Calu3 (cell line): ENCODE measurements around the gene CFAP43. TPM values are rescaled to one million over a fixed set of nuclear protein-coding genes. Genes with fewer than 3 reads are reported as not detected.

Source experiments
- BruUV-seq: library from RNA; stranded (reverse); fragments of 400-500 nt; replicated peaks from 2 replicates; lab custom pipeline; 2021; lab: Mats Ljungman, UMichigan
- CTCF ChIA-PET: fragments of 300-600 bp; sonication (Branson Sonifier 250); formaldehyde crosslinking; loops from one replicate; lab custom pipeline; 2022; ENCODE audit warnings: antibody characterized with exemption; lab: Charles Lee
- DNase-seq: peaks from one replicate; pipeline ENCODE4 v3.0.0; 2022
- H3K27ac Mint-ChIP-seq: one replicate; pipeline ENCODE4 v1.8.0; 2022; ENCODE audit warnings: mixed read lengths; ENCODE audit not compliant: unreplicated experiment
- H3K27me3 Mint-ChIP-seq: one replicate; pipeline ENCODE4 v1.8.0; 2022; ENCODE audit warnings: mixed read lengths; ENCODE audit not compliant: unreplicated experiment
- H3K36me3 Mint-ChIP-seq: one replicate; pipeline ENCODE4 v1.8.0; 2022; ENCODE audit warnings: mild to moderate bottlenecking, moderate library complexity, mixed read lengths; ENCODE audit not compliant: insufficient read depth, unreplicated experiment
- H3K4me1 Mint-ChIP-seq: one replicate; pipeline ENCODE4 v1.8.0; 2022; ENCODE audit warnings: mild to moderate bottlenecking, low read depth, mixed read lengths; ENCODE audit not compliant: unreplicated experiment
- H3K4me3 Mint-ChIP-seq: one replicate; pipeline ENCODE4 v1.8.0; 2022; ENCODE audit warnings: mild to moderate bottlenecking, low read depth, moderate library complexity, mixed read lengths; ENCODE audit not compliant: unreplicated experiment
- H3K9me3 Mint-ChIP-seq: one replicate; pipeline ENCODE4 v1.8.0; 2022; ENCODE audit warnings: low read depth, mixed read lengths; ENCODE audit not compliant: unreplicated experiment
- intact Hi-C: fragments of 100-400 bp; cut with micrococcal nuclease; formaldehyde crosslinking; loops from one replicate; pipeline ENCODE4 v1.10.0; 2022; ENCODE audit not compliant: unreplicated experiment
- total RNA-seq: library from RNA; stranded (reverse); gene quantifications from 2 replicates; pipeline ENCODE4 v1.2.3, GENCODE V29; 2022
- TF ChIP-seq, protein P1 (sequence below): fragments of 200-600 bp; IDR thresholded peaks from one replicate; pipeline ENCODE4 v1.8.0; 2022; ENCODE audit warnings: antibody characterized with exemption; ENCODE audit not compliant: unreplicated experiment

The CFAP43 gene
- total RNA-seq, 1 experiment from 2014 or later: 0.94 TPM

DNA sequence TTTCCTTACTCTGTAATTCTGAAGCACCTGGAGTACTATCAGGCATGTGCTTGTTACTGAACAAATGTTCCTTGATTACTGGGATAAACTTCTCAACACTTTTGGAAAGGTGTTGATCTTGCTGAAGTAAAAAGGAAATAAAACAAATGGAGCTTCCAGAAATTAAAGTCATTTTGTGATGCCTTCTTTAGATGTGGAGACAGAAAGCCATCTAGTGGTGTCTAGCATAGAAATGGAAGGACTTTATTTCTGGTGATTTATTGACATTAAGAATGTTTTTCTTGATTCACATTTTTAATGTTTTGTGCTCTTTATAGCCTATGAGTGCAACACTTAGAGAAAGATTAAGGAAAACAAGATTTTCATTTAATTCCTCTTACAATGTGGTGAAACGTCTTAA is 108.8 kb downstream of the CFAP43 start:
- CTCF ChIA-PET: interaction anchor here (0.6 to 1.1 kb wide), 4 partner anchors 74 to 502 kb away, joined by 3 read pairs; no protein-coding TSS in a partner anchor
- Mint-ChIP-seq H3K36me3 (peaks cover 28% of the 10 kb centered on the region), H3K4me1 (peaks cover 23% of the 10 kb centered on the region), H3K27me3 (no peaks in the 10 kb centered on the region), H3K27ac (no peak overlapping the region), H3K4me3 (peak overlapping the region; percentile 70), H3K9me3 (no peaks in the 10 kb centered on the region)
- TF ChIP-seq, protein P1, sequence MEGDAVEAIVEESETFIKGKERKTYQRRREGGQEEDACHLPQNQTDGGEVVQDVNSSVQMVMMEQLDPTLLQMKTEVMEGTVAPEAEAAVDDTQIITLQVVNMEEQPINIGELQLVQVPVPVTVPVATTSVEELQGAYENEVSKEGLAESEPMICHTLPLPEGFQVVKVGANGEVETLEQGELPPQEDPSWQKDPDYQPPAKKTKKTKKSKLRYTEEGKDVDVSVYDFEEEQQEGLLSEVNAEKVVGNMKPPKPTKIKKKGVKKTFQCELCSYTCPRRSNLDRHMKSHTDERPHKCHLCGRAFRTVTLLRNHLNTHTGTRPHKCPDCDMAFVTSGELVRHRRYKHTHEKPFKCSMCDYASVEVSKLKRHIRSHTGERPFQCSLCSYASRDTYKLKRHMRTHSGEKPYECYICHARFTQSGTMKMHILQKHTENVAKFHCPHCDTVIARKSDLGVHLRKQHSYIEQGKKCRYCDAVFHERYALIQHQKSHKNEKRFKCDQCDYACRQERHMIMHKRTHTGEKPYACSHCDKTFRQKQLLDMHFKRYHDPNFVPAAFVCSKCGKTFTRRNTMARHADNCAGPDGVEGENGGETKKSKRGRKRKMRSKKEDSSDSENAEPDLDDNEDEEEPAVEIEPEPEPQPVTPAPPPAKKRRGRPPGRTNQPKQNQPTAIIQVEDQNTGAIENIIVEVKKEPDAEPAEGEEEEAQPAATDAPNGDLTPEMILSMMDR: no peak
- DNase-seq: no peak
- intact Hi-C loops: loop anchor here (1.0 to 5.0 kb wide), 5 partner anchors 41 to 235 kb away; no protein-coding TSS in a partner anchor
- no TSS peak for BruUV-seq

DNA sequence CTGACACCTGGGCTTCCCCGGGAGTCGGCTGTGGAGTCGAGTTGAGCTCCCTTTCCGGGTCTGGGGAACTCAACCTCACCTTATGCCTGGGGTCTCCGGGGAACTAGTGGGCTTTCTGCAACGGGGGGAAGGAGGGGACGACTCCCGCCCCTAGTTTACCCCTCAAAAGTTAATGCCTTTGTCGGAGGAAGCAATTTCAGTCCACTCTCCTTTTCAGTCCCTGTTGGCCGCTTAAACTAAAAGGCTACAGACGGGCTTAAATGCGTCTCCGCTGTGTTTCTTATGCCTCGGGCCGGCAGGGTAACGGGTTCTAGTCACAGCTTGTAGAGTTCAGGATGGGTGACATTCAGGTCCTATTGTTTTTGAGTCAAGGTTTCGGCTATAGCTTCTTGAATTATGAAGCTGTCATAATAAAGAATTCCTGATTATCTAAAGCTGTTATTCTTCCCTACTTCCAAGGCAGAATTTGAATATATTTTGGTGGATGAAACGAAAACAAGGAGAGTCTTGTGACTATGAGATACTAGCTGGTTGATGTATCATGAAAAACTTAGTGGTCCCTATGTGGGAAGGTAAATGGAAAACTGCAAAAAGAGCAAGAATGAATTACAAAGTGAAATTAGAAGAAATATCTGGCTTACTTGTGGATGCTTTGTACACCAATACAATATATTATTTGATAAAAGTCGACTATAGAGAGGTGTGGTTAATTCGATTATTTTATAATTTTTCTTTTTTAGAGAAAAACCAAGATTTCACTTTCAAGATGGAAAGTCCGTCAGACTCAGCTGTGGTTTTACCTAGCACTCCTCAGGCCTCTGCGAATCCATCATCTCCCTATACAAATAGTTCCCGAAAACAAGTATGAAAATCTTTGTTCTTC is 109.7 kb downstream of the CFAP43 start:
- intact Hi-C loops: loop anchor here (1.0 to 5.0 kb wide), 5 partner anchors 40 to 234 kb away; no protein-coding TSS in a partner anchor
- no peaks in the 10 kb centered on the region for H3K9me3 Mint-ChIP-seq
- DNase-seq: no peak
- TF ChIP-seq, protein P1: no peak
- H3K4me3 Mint-ChIP-seq: peak overlapping the region; percentile 70
- H3K4me1 Mint-ChIP-seq: peaks cover 23% of the 10 kb centered on the region
- H3K27me3 Mint-ChIP-seq: no peaks in the 10 kb centered on the region
- CTCF ChIA-PET: interaction anchor here (0.6 to 1.6 kb wide), 7 partner anchors 13 to 234 kb away, joined by 3 to 6 read pairs (median 3); no protein-coding TSS in a partner anchor
- peaks cover 28% of the 10 kb centered on the region for H3K36me3 Mint-ChIP-seq
- H3K27ac Mint-ChIP-seq: peak overlapping the region; percentile 94
- BruUV-seq: TSS peak; percentile 62

DNA sequence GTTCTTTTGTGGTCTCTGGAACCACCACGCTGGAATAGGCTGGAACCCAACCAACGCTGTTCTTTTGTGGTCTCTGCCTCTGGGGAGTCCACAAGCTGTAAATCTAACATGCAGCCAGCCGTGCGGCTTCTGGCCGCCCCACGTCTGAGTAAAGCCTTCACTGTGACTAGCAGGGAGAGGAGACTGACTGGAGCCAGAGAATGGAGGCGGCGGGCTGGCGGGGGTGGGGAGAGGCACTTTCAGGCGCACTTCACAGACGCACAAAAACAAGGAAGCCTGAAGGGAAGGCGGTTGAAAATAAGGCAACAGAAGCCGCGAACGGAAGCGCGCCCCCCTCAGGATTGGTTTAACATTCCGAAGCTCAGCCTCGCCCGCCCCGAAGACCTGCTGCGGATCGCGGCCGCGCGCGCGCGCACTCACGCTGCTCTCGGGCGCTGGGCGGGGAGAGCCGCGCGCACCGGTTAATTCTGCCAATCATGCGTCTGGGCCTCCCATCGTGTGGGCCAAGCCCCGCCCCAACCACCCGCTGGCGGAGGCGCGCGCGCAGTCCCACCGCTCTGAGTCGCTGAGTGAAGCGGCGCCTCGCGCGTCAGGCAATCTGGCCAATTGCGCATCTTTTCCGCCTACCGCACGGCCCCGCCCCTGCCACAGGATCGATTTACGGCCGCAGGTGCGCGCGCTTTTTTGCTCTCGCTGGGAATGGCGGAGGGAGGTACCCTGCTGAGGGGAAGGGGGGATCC is 110.5 kb downstream of the CFAP43 start, which contains the start of gene SFR1:
SFR1 (plus strand) TSS at position 687 of the 740 bp plus-strand sequence; CDS start at position 700, 13 bp downstream.
- TF ChIP-seq, protein P1: peak; percentile 38
- intact Hi-C loops: loop anchor here (2.0 to 5.0 kb wide), 4 partner anchors 39 to 233 kb away; no protein-coding TSS in a partner anchor
- H3K9me3 Mint-ChIP-seq: no peaks in the 10 kb centered on the region
- BruUV-seq: no TSS peak
- CTCF ChIA-PET: interaction anchor here (0.5 to 1.6 kb wide), 11 partner anchors 12 to 425 kb away, joined by 3 to 6 read pairs (median 4); no protein-coding TSS in a partner anchor
- peaks cover 26% of the 10 kb centered on the region for H3K4me1 Mint-ChIP-seq
- peak within 1 kb of the TSS; percentile 70 for H3K4me3 Mint-ChIP-seq
- no peaks in the 10 kb centered on the region for H3K27me3 Mint-ChIP-seq
- peak; percentile 96 for DNase-seq
- peaks cover 32% of the 10 kb centered on the region for H3K36me3 Mint-ChIP-seq
- peak within 1 kb of the TSS; percentile 94 for H3K27ac Mint-ChIP-seq
